ENCODE data around the gene VCAM1.
"Not testable (repeated sequence)": the region's sequence is repeated elsewhere in the genome, so short reads cannot be mapped to it uniquely, and the experiment has no call there.

VCAM1 gene

DNA sequence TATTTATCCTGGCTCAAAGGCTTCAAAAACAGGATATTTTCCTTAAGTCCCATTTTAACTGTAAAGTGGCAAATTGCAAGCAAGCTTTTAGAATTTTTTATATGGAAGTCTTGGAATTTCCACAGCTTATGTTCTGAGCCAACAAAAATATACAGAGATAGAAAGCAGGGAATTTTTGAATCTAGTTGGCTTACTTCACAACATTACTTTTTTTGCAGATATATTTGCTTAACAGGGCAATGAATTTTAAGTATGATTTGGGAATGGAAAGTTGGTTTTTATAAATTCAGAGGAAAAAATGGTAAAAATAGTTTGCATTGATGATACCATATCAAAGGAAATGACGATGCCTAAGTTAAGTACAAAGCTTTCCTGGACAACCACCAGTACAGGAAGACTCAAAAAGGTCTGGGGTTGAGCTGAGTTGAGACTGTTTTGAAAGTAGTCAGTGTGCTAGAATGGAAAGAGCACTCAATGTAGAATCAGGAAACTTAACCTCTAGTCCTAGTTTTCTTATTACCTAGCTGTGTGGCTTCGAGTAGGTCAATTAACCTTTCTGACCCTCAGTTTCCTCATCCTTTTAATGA, 11.0 kb upstream of the VCAM1 start:
- TF ChIP-seq LEF1 (IDR thresholded peaks at IDR 0.05; ENCODE audit: borderline replicate concordance), result no peak
- no peak for TF ChIP-seq ELF4 (IDR thresholded peaks at IDR 0.05)
- no peak for TF ChIP-seq CTBP1 (IDR thresholded peaks at IDR 0.05; ENCODE audit: borderline replicate concordance)
- TF ChIP-seq TARDBP (IDR thresholded peaks at IDR 0.05), result no peak
- no peak for TF ChIP-seq FOXM1 (IDR thresholded peaks at IDR 0.05; ENCODE audit: borderline replicate concordance)
- no peak for TF ChIP-seq L3MBTL2 (conservative IDR thresholded peaks at IDR 0.05)
- no peak for TF ChIP-seq ARNT (IDR thresholded peaks at IDR 0.05)
- TF ChIP-seq SP1 (IDR thresholded peaks at IDR 0.05), result no peak
- no peak for TF ChIP-seq FOXA1 (IDR thresholded peaks at IDR 0.05)
- no peak for TF ChIP-seq HDGF (IDR thresholded peaks at IDR 0.05; ENCODE audit: borderline replicate concordance)
- TF ChIP-seq, protein P1, sequence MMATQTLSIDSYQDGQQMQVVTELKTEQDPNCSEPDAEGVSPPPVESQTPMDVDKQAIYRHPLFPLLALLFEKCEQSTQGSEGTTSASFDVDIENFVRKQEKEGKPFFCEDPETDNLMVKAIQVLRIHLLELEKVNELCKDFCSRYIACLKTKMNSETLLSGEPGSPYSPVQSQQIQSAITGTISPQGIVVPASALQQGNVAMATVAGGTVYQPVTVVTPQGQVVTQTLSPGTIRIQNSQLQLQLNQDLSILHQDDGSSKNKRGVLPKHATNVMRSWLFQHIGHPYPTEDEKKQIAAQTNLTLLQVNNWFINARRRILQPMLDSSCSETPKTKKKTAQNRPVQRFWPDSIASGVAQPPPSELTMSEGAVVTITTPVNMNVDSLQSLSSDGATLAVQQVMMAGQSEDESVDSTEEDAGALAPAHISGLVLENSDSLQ (IDR thresholded peaks at IDR 0.05), result no peak
- TF ChIP-seq ZNF384 (IDR thresholded peaks at IDR 0.05), result no peak
- TF ChIP-seq FOXK2 (IDR thresholded peaks at IDR 0.05), result no peak
- no peak for TF ChIP-seq SUZ12 (IDR thresholded peaks at IDR 0.05)
- ChIA-PET POLR2A (no interaction called here), CTCF (no interaction called here)
- DNase-seq (ENCODE audit: extremely low spot score), result no peak

DNA sequence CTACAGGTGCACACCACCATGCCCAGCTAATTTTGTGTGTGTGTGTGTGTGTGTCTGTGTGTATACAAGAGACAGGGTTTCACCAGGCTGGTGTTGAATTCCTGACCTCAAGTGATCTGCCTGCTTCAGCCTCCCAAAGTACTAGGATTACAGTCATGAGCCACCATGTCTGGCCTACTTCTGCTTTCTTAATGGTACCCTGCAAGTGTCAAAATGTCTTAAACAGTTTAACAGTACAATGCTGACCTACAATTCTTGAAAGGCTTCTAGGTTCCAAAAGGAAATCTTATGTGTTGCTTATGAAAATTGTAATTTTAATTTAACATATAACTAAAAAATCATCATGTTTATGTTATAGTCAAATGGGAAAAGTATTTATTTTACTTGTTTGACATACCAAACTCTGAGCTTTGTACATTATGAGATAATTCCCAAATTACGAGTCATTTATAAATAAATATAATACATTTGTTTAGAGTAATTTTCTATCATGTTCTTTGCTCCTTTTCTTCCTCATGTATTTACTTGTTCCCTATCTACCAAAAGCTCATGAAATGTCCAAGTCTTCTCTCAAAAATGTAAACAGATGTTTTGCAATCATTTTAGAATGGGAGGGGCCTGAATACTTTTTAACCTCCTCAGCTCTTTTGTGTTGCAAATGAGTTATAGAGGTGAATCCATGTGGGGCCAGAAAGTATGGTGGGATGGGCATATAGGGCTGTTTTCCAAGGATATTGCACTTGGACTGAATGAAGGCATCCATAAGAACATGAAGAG, 8.4 kb upstream of the VCAM1 start:
- ChIA-PET CTCF (no interaction called here), POLR2A (no interaction called here)
- TF ChIP-seq SP1 (IDR thresholded peaks at IDR 0.05), result no peak
- no peak for DNase-seq (ENCODE audit: extremely low spot score)

DNA sequence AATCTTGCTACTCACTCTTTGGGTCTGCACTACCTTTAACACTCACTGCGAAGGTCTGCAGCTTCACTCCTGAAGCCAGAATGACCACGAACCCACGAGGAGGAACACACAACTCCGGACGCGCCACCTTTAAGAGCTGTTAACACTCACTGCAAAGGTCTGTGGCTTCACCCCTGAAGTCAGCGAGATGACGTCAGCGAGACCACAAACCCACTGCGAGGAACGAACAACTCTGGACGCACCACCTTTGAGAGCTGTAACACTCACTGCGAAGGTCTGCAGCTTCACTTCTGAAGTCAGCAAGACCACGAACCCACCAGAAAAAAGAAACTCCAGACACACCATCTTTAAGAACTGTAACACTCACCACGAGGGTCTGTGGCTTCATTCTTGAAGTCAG, 6.5 kb upstream of the VCAM1 start:
- POLR2A ChIA-PET; DNase-seq (ENCODE audit: extremely low spot score); CTCF ChIA-PET: not testable (repeated sequence)

DNA sequence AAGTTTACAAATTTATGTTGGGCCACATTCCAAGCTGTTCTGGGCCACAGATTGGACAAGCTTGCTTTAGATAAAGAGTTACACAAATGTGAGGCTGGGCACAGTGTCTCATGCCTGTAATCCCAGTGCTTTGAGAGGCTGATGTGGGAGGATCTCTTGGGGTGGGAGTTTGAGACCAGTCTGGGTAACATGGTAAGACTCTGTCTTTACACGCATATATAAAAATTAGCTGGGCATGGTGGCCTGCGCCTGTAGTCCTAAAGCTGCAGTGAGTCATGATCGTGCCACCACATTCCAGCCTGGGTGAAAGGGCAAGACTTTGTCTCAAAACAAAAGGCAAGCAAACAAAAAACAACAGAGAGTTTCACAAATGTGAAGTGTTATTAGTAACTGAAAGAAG, 5.9 kb upstream of the VCAM1 start:
- DNase-seq (ENCODE audit: extremely low spot score), result no peak
- no peak for TF ChIP-seq BHLHE40 (IDR thresholded peaks at IDR 0.05; ENCODE audit: borderline replicate concordance)
- TF ChIP-seq TARDBP (IDR thresholded peaks at IDR 0.05), result no peak
- TF ChIP-seq SP1 (IDR thresholded peaks at IDR 0.05), result no peak
- no peak for TF ChIP-seq HDGF (IDR thresholded peaks at IDR 0.05; ENCODE audit: borderline replicate concordance)
- TF ChIP-seq, protein P1 (IDR thresholded peaks at IDR 0.05), result no peak
- no peak for TF ChIP-seq FOXK2 (IDR thresholded peaks at IDR 0.05)
- TF ChIP-seq ARNT (IDR thresholded peaks at IDR 0.05), result no peak
- no peak for TF ChIP-seq ELF4 (IDR thresholded peaks at IDR 0.05)
- TF ChIP-seq NFRKB (IDR thresholded peaks at IDR 0.05), result no peak
- TF ChIP-seq LEF1 (IDR thresholded peaks at IDR 0.05; ENCODE audit: borderline replicate concordance), result no peak
- no peak for TF ChIP-seq SUZ12 (IDR thresholded peaks at IDR 0.05)
- TF ChIP-seq L3MBTL2 (conservative IDR thresholded peaks at IDR 0.05), result no peak
- TF ChIP-seq CTBP1 (IDR thresholded peaks at IDR 0.05; ENCODE audit: borderline replicate concordance), result no peak
- TF ChIP-seq FOXM1 (IDR thresholded peaks at IDR 0.05; ENCODE audit: borderline replicate concordance), result no peak
- no peak for TF ChIP-seq FOXA1 (IDR thresholded peaks at IDR 0.05)
- no peak for TF ChIP-seq ZNF384 (IDR thresholded peaks at IDR 0.05)
- POLR2A ChIA-PET, result no interaction called here
- CTCF ChIA-PET, result no interaction called here

DNA sequence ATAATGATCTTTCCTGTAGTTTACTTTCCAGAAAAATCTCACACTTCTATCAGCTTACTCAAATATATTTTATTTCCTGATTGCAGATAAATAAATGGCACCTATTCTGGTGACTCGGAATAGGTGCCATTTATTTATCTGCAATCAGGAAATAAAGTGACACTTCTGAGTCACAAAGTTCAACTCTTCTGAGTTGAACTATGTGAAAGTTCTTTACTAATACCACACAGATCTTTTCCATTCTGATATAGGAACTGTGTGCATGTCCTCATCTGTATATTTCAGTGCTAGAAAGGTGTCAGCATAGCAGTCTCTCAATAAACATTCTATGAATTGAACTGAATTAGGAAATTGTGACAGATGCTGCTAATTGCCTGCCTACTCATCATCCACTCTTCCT, 4.9 kb upstream of the VCAM1 start:
- CTCF ChIA-PET, result no interaction called here
- no peak for TF ChIP-seq CTBP1 (IDR thresholded peaks at IDR 0.05; ENCODE audit: borderline replicate concordance)
- no peak for TF ChIP-seq FOXK2 (IDR thresholded peaks at IDR 0.05)
- no peak for TF ChIP-seq L3MBTL2 (conservative IDR thresholded peaks at IDR 0.05)
- TF ChIP-seq, protein P1 (IDR thresholded peaks at IDR 0.05), result no peak
- no peak for TF ChIP-seq HDGF (IDR thresholded peaks at IDR 0.05; ENCODE audit: borderline replicate concordance)
- TF ChIP-seq ELF4 (IDR thresholded peaks at IDR 0.05), result no peak
- no peak for TF ChIP-seq BHLHE40 (IDR thresholded peaks at IDR 0.05; ENCODE audit: borderline replicate concordance)
- TF ChIP-seq LEF1 (IDR thresholded peaks at IDR 0.05; ENCODE audit: borderline replicate concordance), result no peak
- no peak for TF ChIP-seq SP1 (IDR thresholded peaks at IDR 0.05)
- no peak for TF ChIP-seq SUZ12 (IDR thresholded peaks at IDR 0.05)
- TF ChIP-seq TARDBP (IDR thresholded peaks at IDR 0.05), result no peak
- TF ChIP-seq ARNT (IDR thresholded peaks at IDR 0.05), result no peak
- no peak for TF ChIP-seq ZNF384 (IDR thresholded peaks at IDR 0.05)
- no peak for TF ChIP-seq FOXA1 (IDR thresholded peaks at IDR 0.05)
- TF ChIP-seq NFRKB (IDR thresholded peaks at IDR 0.05), result no peak
- TF ChIP-seq FOXM1 (IDR thresholded peaks at IDR 0.05; ENCODE audit: borderline replicate concordance), result no peak
- no peak for DNase-seq (ENCODE audit: extremely low spot score)
- POLR2A ChIA-PET, result no interaction called here

DNA sequence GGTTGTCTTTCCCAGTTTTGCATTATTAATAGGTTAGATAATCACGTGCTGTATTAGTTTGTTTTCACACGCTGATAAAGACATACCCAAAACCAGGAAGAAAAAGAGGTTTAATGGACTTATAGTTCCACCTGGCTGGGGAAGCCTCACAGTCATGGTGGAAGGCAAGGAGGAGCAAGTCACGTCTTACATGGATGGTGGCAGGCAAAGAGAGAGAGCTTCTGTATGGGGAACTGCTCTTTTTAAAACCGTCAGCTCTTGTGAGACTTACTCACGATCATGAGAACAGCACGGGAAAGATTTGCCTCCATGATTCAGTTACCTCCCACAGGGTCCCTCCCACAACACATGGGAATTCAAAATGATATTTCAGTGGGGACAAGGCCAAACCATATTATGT, 2.3 kb upstream of the VCAM1 start:
- ChIA-PET CTCF (no interaction called here), POLR2A (no interaction called here)
- no peak for DNase-seq (ENCODE audit: extremely low spot score)
- no peak for TF ChIP-seq L3MBTL2 (conservative IDR thresholded peaks at IDR 0.05)

DNA sequence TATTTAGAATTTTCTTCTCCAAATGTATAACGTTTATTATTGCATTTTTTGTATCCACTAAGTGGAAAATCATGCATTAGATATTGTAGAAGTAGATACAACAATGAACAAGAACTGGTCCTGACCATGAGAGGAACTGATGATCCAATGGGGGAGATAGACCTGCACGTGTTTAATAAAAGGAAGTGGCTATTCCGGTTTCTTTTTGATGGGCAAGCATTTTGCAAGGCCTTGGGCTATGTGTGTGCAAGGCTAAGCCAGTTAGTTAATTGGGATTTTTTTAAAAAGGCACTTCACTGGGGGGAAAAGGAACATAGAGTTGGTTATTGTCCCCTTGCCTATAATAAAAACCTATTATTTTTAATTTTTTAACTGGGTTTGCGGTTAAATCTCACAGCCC, 961 bp upstream of the VCAM1 start:
- ChIA-PET POLR2A (no interaction called here), CTCF (no interaction called here)
- no peak for DNase-seq (ENCODE audit: extremely low spot score)
- TF ChIP-seq HDGF (IDR thresholded peaks at IDR 0.05; ENCODE audit: borderline replicate concordance) (no peak), L3MBTL2 (conservative IDR thresholded peaks at IDR 0.05) (no peak), ZNF384 (IDR thresholded peaks at IDR 0.05) (no peak), FOXA1 (IDR thresholded peaks at IDR 0.05) (no peak), SP1 (IDR thresholded peaks at IDR 0.05) (no peak), BHLHE40 (IDR thresholded peaks at IDR 0.05; ENCODE audit: borderline replicate concordance) (no peak), NFRKB (IDR thresholded peaks at IDR 0.05) (no peak), ARNT (IDR thresholded peaks at IDR 0.05) (no peak), FOXM1 (IDR thresholded peaks at IDR 0.05; ENCODE audit: borderline replicate concordance) (no peak), ELF4 (IDR thresholded peaks at IDR 0.05) (no peak)
